Osteocyte (in vitro differentiated cells): Measurements from ENCODE around the gene EEF1AKMT3. TPM values are rescaled to one million over a fixed set of nuclear protein-coding genes. Genes with fewer than 3 reads are reported as not detected.
A peak's percentile ranks its signal among the peaks of the same experiment; 100 is the strongest.

Experiments
- DNase-seq: peaks from one replicate; pipeline ENCODE4 v3.0.0; 2021; ENCODE audit warnings: mixed read lengths; ENCODE audit not compliant: unreplicated experiment; ENCODE audit errors: extremely low spot score
- H3K27ac Mint-ChIP-seq: one replicate; pipeline ENCODE4 v1.8.0; 2021; ENCODE audit warnings: mild to moderate bottlenecking, mixed read lengths; ENCODE audit not compliant: unreplicated experiment
- H3K27me3 Mint-ChIP-seq: one replicate; pipeline ENCODE4 v1.8.0; 2021; ENCODE audit warnings: mixed read lengths; ENCODE audit not compliant: unreplicated experiment
- H3K36me3 Mint-ChIP-seq: one replicate; pipeline ENCODE4 v1.8.0; 2021; ENCODE audit warnings: mixed read lengths; ENCODE audit not compliant: unreplicated experiment
- H3K4me1 Mint-ChIP-seq: one replicate; pipeline ENCODE4 v1.8.0; 2021; ENCODE audit warnings: mixed read lengths; ENCODE audit not compliant: unreplicated experiment
- H3K4me3 Mint-ChIP-seq: one replicate; pipeline ENCODE4 v1.8.0; 2021; ENCODE audit warnings: mild to moderate bottlenecking, moderate library complexity, mixed read lengths; ENCODE audit not compliant: unreplicated experiment
- H3K9me3 Mint-ChIP-seq: one replicate; pipeline ENCODE4 v1.8.0; 2021; ENCODE audit warnings: mixed read lengths; ENCODE audit not compliant: unreplicated experiment
- CTCF ChIP-seq: fragments of 200-600 bp; sonication (generic); IDR thresholded peaks from 2 replicates; pipeline ENCODE4 v1.5.0; 2021; ENCODE audit warnings: antibody characterized with exemption, mild to moderate bottlenecking, moderate library complexity
- total RNA-seq: library from RNA; stranded (reverse); gene quantifications from 2 replicates; pipeline ENCODE4 v1.2.1, GENCODE V29; 2021

Gene EEF1AKMT3
- total RNA-seq, 1 donor from 2014 or later = 9.8 TPM

GRCh38 chr12:57822392-57823130, 50.1 kb downstream of the EEF1AKMT3 start:
- Mint-ChIP-seq H3K27me3 (no peaks in the 10 kb centered on the region), H3K4me1 (no peaks in the 10 kb centered on the region), H3K9me3 (no peaks in the 10 kb centered on the region), H3K36me3 (peaks cover 72% of the 10 kb centered on the region), H3K4me3 (no peak overlapping the region), H3K27ac (peak overlapping the region; percentile 35)
- TF ChIP-seq CTCF = no peak
- no peak for DNase-seq

GRCh38 chr12:57823131-57823907, 50.9 kb downstream of the EEF1AKMT3 start:
- no peaks in the 10 kb centered on the region for H3K9me3 Mint-ChIP-seq
- peaks cover 71% of the 10 kb centered on the region for H3K36me3 Mint-ChIP-seq
- H3K4me3 Mint-ChIP-seq = no peak overlapping the region
- H3K27ac Mint-ChIP-seq = peak overlapping the region; percentile 35
- no peak for TF ChIP-seq CTCF
- H3K4me1 Mint-ChIP-seq = no peaks in the 10 kb centered on the region
- DNase-seq = no peak
- H3K27me3 Mint-ChIP-seq = no peaks in the 10 kb centered on the region

- Mint-ChIP-seq H3K4me3 (no peak overlapping the region), H3K27me3 (no peaks in the 10 kb centered on the region), H3K27ac (no peak overlapping the region), H3K9me3 (no peaks in the 10 kb centered on the region), H3K36me3 (peaks cover 67% of the 10 kb centered on the region), H3K4me1 (peaks cover 3% of the 10 kb centered on the region)
- no peak for TF ChIP-seq CTCF
- DNase-seq = no peak
Observed at GRCh38 chr12:57823908-57824640, 51.7 kb downstream of the EEF1AKMT3 start.

GRCh38 chr12:57825451-57825850, 53.0 kb downstream of the EEF1AKMT3 start:
- Mint-ChIP-seq H3K9me3 (no peaks in the 10 kb centered on the region), H3K27me3 (no peaks in the 10 kb centered on the region), H3K4me3 (no peak overlapping the region), H3K36me3 (peaks cover 65% of the 10 kb centered on the region), H3K4me1 (peaks cover 10% of the 10 kb centered on the region), H3K27ac (no peak overlapping the region)
- TF ChIP-seq CTCF = no peak
- no peak for DNase-seq
